HepG2 (cell line): Measurements from ENCODE around the gene RASA1. TPM values are rescaled to one million over a fixed set of nuclear protein-coding genes. Genes with fewer than 3 reads are reported as not detected.

Experiments used
- ATM ChIP-seq: fragments of 450-650 bp; IDR thresholded peaks from 2 replicates; pipeline ENCODE4 v1.7.1; 2017; ENCODE audit warnings: mild to moderate bottlenecking, borderline replicate concordance
- HNF4A ChIP-seq: sonication (generic); formaldehyde crosslinking; IDR thresholded peaks from 2 replicates; pipeline ENCODE4 v1.4.0; 2020; ENCODE audit warnings: missing genetic modification reagents
- KDM5B ChIP-seq: sonication (generic); formaldehyde crosslinking; IDR thresholded peaks from 2 replicates; pipeline ENCODE4 v1.4.0; 2020; ENCODE audit warnings: missing genetic modification reagents, mild to moderate bottlenecking, borderline replicate concordance
- MED1 ChIP-seq: sonication (generic); formaldehyde crosslinking; IDR thresholded peaks from 2 replicates; pipeline ENCODE4 v1.4.0; 2020; ENCODE audit warnings: missing genetic modification reagents
- POLR2AphosphoS2 ChIP-seq: IDR thresholded peaks from 2 replicates; pipeline ENCODE4 v1.6.1; 2011; ENCODE audit warnings: low read depth, low read length, improper control_type of control experiment
- PRMT3 ChIP-seq: sonication (generic); formaldehyde crosslinking; IDR thresholded peaks from 2 replicates; pipeline ENCODE4 v1.8.1; 2022; ENCODE audit warnings: low read depth, mild to moderate bottlenecking, moderate library complexity, missing genetic modification reagents, borderline replicate concordance
- SMYD3 ChIP-seq: sonication (generic); formaldehyde crosslinking; IDR thresholded peaks from 2 replicates; pipeline ENCODE4 v1.8.1; 2023; ENCODE audit warnings: mild to moderate bottlenecking, missing genetic modification reagents
- SNAI1 ChIP-seq: sonication (generic); formaldehyde crosslinking; IDR thresholded peaks from 2 replicates; pipeline ENCODE4 v1.5.0; 2020; ENCODE audit warnings: mild to moderate bottlenecking, missing genetic modification reagents, borderline replicate concordance
- TBX2 ChIP-seq: sonication (generic); formaldehyde crosslinking; IDR thresholded peaks from 2 replicates; pipeline ENCODE4 v1.5.0; 2020; ENCODE audit warnings: missing genetic modification reagents, mild to moderate bottlenecking, borderline replicate concordance
- TEAD3 ChIP-seq: optimal IDR thresholded peaks from 2 replicates; pipeline ENCODE3; 2016; ENCODE audit warnings: borderline replicate concordance
- THAP11 ChIP-seq: IDR thresholded peaks from 2 replicates; pipeline ENCODE4 v1.6.1; 2016; ENCODE audit warnings: missing biosample characterization, missing genetic modification reagents
- THYN1 ChIP-seq: sonication (generic); formaldehyde crosslinking; IDR thresholded peaks from 2 replicates; pipeline ENCODE4 v1.8.1; 2023; ENCODE audit warnings: low read depth, mild to moderate bottlenecking, moderate library complexity, missing genetic modification reagents, borderline replicate concordance
- ZNF274 ChIP-seq: sonication (generic); formaldehyde crosslinking; IDR thresholded peaks from 2 replicates; pipeline ENCODE4 v1.5.1; 2020; ENCODE audit warnings: mild to moderate bottlenecking, missing genetic modification reagents
- ZNF496 ChIP-seq: sonication (generic); formaldehyde crosslinking; IDR thresholded peaks from 2 replicates; pipeline ENCODE4 v1.8.1; 2023; ENCODE audit warnings: mild to moderate bottlenecking, moderate library complexity, missing genetic modification reagents; ENCODE audit not compliant: insufficient replicate concordance
- ZNF850 ChIP-seq: sonication (generic); formaldehyde crosslinking; conservative IDR thresholded peaks from 2 replicates; pipeline ENCODE4 v1.9.0; 2021; ENCODE audit warnings: mild to moderate bottlenecking, missing genetic modification reagents
- ZNF891 ChIP-seq: sonication (generic); formaldehyde crosslinking; IDR thresholded peaks from 2 replicates; pipeline ENCODE4 v1.5.0; 2020; ENCODE audit warnings: mild to moderate bottlenecking, missing genetic modification reagents
- polyA plus RNA-seq, 8 experiments: library from polyadenylated mRNA; depleted of rRNA in 3 of 8; stranded (reverse) in 7 of 8; unstranded in 1 of 8; fragments of >200 nt; fragmentation: Illumina TruSeq in 4 of 8; extraction: Trizol in 4 of 8; gene quantifications; 2 replicates each; pipeline versions ENCODE4 v1.2.1 to v1.2.3, GENCODE V29; 2011 to 2016; ENCODE audit warnings: low read depth in 4 of 8, missing spikeins in 1 of 8, mixed read lengths in 1 of 8; ENCODE audit not compliant: insufficient read depth in 1 of 8
- total RNA-seq, 5 experiments: library from RNA; depleted of rRNA; stranded (reverse); fragments of >200 nt; fragmentation: Illumina TruSeq; extraction: Trizol; gene quantifications; 2 replicates each; pipeline ENCODE4 v1.2.3, GENCODE V29; 2016; ENCODE audit warnings: low read depth in 1 of 5
- TF ChIP-seq, protein P1 (sequence below): sonication (generic); formaldehyde crosslinking; IDR thresholded peaks from 2 replicates; pipeline ENCODE4 v1.8.1; 2022; ENCODE audit warnings: low read depth, mild to moderate bottlenecking, missing genetic modification reagents
- TF ChIP-seq, protein P2 (sequence below): sonication (generic); IDR thresholded peaks from 2 replicates; pipeline ENCODE4 v1.6.1; 2016; ENCODE audit warnings: low read depth, borderline replicate concordance
- TF ChIP-seq, protein P3 (sequence below): sonication (generic); formaldehyde crosslinking; IDR thresholded peaks from 2 replicates; pipeline ENCODE4 v1.5.0; 2020; ENCODE audit warnings: missing genetic modification reagents
- TF ChIP-seq, protein P4 (sequence below): sonication (generic); formaldehyde crosslinking; IDR thresholded peaks from 2 replicates; pipeline ENCODE4 v1.5.1; 2020; ENCODE audit warnings: missing genetic modification reagents, mild to moderate bottlenecking, borderline replicate concordance

Gene RASA1
- total and polyA plus RNA-seq, 2 of the 13 experiments (the other 11 are each of a cell fraction or from before 2014, with no cell fraction given), result 19.5 to 20.5 TPM

DNA sequence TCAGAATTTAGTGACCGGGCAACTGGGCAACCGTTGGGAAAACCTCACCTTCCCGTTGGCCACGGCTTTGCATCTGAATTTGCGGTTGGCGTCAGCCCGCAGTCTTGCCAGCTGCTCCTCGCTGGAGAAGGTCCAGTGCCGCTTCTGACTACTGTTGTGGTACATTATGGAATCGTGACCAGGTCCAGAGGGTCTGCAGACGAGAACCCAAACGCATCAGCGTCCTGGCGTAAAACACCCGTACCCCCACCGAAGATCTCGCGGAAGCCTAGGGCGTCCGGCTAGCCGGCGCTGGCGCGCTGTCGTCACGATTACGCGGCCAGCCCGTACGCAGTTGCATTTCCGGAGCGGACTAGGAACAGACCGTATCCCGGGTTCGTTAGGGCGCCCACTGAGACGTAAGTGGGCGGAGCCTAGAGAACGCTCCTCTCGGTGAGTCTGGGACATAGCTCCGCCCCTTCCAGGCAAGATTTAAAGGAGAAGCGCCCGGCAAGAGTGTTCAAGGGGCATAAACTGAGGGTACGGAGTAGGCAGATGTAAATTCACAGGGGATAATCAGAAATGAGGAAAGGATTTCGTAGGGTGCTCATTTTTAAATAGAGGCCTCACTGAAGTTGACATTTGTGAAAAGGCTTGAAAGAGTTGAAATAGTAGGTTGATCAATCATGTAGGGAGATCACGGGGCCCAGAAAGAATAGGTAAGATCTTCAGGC is 145.1 kb downstream of the RASA1 start, which contains the start of gene CCNH (continued):
- TF ChIP-seq, protein P1, sequence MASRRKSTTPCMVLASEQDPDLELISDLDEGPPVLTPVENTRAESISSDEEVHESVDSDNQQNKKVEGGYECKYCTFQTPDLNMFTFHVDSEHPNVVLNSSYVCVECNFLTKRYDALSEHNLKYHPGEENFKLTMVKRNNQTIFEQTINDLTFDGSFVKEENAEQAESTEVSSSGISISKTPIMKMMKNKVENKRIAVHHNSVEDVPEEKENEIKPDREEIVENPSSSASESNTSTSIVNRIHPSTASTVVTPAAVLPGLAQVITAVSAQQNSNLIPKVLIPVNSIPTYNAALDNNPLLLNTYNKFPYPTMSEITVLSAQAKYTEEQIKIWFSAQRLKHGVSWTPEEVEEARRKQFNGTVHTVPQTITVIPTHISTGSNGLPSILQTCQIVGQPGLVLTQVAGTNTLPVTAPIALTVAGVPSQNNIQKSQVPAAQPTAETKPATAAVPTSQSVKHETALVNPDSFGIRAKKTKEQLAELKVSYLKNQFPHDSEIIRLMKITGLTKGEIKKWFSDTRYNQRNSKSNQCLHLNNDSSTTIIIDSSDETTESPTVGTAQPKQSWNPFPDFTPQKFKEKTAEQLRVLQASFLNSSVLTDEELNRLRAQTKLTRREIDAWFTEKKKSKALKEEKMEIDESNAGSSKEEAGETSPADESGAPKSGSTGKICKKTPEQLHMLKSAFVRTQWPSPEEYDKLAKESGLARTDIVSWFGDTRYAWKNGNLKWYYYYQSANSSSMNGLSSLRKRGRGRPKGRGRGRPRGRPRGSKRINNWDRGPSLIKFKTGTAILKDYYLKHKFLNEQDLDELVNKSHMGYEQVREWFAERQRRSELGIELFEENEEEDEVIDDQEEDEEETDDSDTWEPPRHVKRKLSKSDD (CRISPR knock-in tag), result peak; percentile 95; the same call in 1 of the 2 replicates
- TF ChIP-seq ATM, result no peak
- TF ChIP-seq THAP11 (CRISPR knock-in tag), result peak; percentile 90
- TF ChIP-seq PRMT3 (CRISPR knock-in tag), result no peak
- TF ChIP-seq, protein P2, sequence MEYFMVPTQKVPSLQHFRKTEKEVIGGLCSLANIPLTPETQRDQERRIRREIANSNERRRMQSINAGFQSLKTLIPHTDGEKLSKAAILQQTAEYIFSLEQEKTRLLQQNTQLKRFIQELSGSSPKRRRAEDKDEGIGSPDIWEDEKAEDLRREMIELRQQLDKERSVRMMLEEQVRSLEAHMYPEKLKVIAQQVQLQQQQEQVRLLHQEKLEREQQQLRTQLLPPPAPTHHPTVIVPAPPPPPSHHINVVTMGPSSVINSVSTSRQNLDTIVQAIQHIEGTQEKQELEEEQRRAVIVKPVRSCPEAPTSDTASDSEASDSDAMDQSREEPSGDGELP, result peak; percentile 18; the same call in 1 of the 2 replicates
- TF ChIP-seq ZNF850 (CRISPR knock-in tag), result no peak
- TF ChIP-seq, protein P3, sequence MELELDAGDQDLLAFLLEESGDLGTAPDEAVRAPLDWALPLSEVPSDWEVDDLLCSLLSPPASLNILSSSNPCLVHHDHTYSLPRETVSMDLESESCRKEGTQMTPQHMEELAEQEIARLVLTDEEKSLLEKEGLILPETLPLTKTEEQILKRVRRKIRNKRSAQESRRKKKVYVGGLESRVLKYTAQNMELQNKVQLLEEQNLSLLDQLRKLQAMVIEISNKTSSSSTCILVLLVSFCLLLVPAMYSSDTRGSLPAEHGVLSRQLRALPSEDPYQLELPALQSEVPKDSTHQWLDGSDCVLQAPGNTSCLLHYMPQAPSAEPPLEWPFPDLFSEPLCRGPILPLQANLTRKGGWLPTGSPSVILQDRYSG (CRISPR knock-in tag), result no peak
- TF ChIP-seq KDM5B (CRISPR knock-in tag), result peak; percentile 74; the same call in 1 of the 2 replicates
- TF ChIP-seq ZNF274 (CRISPR knock-in tag), result no peak
- TF ChIP-seq SMYD3, result peak; percentile 46; the same call in 1 of the 2 replicates
- TF ChIP-seq THYN1 (CRISPR knock-in tag), result peak; percentile 20; the same call in 1 of the 2 replicates
- peak; percentile 43 for TF ChIP-seq HNF4A (CRISPR knock-in tag)
- no peak for TF ChIP-seq ZNF496 (CRISPR knock-in tag)
- peak; percentile 77; the same call in 1 of the 2 replicates for TF ChIP-seq POLR2AphosphoS2
- peak; percentile 67 for TF ChIP-seq TEAD3 (CRISPR knock-in tag)
- TF ChIP-seq, protein P4, sequence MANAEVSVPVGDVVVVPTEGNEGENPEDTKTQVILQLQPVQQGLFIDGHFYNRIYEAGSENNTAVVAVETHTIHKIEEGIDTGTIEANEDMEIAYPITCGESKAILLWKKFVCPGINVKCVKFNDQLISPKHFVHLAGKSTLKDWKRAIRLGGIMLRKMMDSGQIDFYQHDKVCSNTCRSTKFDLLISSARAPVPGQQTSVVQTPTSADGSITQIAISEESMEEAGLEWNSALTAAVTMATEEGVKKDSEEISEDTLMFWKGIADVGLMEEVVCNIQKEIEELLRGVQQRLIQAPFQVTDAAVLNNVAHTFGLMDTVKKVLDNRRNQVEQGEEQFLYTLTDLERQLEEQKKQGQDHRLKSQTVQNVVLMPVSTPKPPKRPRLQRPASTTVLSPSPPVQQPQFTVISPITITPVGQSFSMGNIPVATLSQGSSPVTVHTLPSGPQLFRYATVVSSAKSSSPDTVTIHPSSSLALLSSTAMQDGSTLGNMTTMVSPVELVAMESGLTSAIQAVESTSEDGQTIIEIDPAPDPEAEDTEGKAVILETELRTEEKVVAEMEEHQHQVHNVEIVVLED (CRISPR knock-in tag), result peak; percentile 99
- peak; percentile 58 for TF ChIP-seq MED1
- 0 out of 2 replicates have a peak, but pooled peaks have one; percentile 23 for TF ChIP-seq TBX2 (CRISPR knock-in tag)
- no peak for TF ChIP-seq ZNF891
- TF ChIP-seq SNAI1 (CRISPR knock-in tag), result 0 out of 2 replicates have a peak, but pooled peaks have one; percentile 19
